ENCODE data around the gene NLGN1. TPM values are rescaled to one million over a fixed set of nuclear protein-coding genes. Genes with fewer than 3 reads are reported as not detected.
A peak's percentile ranks its signal among the peaks of the same experiment; 100 is the strongest.

NLGN1 gene
- total and polyA plus RNA-seq, 2 of the 8 experiments (the other 6 are each of a cell fraction or from before 2014, with no cell fraction given), result 7.8 to 14.8 TPM

DNA sequence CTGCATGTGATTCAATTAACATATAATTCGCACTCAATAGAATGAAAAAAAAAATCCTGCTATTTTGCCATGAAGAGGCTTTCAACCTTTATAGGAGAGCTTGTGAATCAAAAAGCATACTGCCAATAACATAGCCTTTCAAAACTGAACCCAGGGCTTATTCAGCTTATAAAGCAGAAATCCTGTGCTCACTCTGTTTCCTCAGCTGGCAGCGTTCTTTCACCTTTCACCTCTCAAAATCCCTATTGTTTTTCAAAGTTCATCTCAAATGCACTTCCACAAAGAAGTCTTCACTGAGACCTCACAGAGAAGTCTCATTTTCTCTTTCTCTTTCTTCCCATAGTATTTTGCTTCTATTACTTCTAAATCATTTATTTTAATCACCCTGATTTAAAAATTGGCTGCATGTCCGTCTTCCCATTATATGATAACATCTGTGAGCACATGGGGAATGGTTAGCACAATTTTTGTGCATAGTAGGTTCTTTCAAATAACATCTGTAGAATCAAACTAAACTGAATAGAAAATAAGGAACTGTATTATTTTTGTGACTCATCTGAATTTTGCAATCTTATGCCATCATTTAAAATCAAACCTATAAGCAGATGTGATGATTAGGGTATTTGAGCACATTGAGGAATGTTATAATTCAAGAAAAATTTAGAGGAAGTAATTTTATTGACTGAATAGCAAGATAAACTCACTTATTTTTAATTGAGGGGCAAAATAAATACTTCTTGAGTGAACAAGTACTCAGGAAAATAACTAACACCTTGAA is 373.4 kb downstream of the NLGN1 start:
- H4K91ac ChIP-seq (replicated peaks; ENCODE audit: insufficient read length, low read length), result no peak overlapping the region
- FAIRE-seq (peak; percentile 69), DNase-seq (ENCODE audit: low read depth in 1 of 2, low spot score in 2 of 2) (no peak)
- no peak overlapping the region for H4K8ac ChIP-seq (ENCODE audit: extremely low read depth, insufficient read depth, low read length)
- no peak overlapping the region for H3K18ac ChIP-seq (ENCODE audit: extremely low read depth, low read length)
- no peak overlapping the region for H2BK15ac ChIP-seq (ENCODE audit: low read length)
- no peaks in the 10 kb centered on the region for H3K36me3 ChIP-seq (ENCODE audit: control insufficient read depth in 2 of 4, insufficient read depth in 4 of 4, low read length in 3 of 4)
- no peaks in the 10 kb centered on the region for H3K27me3 ChIP-seq (replicated peaks in 1 of 4; ENCODE audit: control insufficient read depth in 3 of 4, extremely low read depth in 1 of 4, insufficient read depth in 3 of 4, low read length in 3 of 4)
- no peak overlapping the region for H2BK20ac ChIP-seq (ENCODE audit: low read length)
- no peak overlapping the region for H2AFZ ChIP-seq (ENCODE audit: low read length)
- H3K79me2 ChIP-seq (ENCODE audit: control insufficient read depth in 1 of 2, insufficient read depth in 2 of 2, low read length in 2 of 2), result no peaks in the 10 kb centered on the region
- H3K79me1 ChIP-seq (ENCODE audit: low read depth, low read length), result no peaks in the 10 kb centered on the region
- POLR2A ChIA-PET (ENCODE audit: partially characterized antibody), result no interaction called here
- H3K4me3 ChIP-seq (ENCODE audit: extremely low read depth in 1 of 4, insufficient read depth in 2 of 4, low read depth in 3 of 4, low read length in 4 of 4), result no peak overlapping the region
- H3K56ac ChIP-seq (replicated peaks; ENCODE audit: insufficient read length, low read depth, low read length), result no peak overlapping the region
- H4K20me1 ChIP-seq (replicated peaks in 1 of 2; ENCODE audit: control insufficient read depth in 1 of 2, insufficient read depth in 2 of 2, low read length in 2 of 2), result no peaks in the 10 kb centered on the region
- H3K23me2 ChIP-seq (ENCODE audit: low read depth, low read length), result no peaks in the 10 kb centered on the region
- no peak overlapping the region for H4K5ac ChIP-seq (ENCODE audit: insufficient read length, low read depth, low read length)
- no peak overlapping the region for H3K23ac ChIP-seq (ENCODE audit: insufficient read length)
- H3K14ac ChIP-seq (ENCODE audit: insufficient read length), result no peak overlapping the region
- H3K9me3 ChIP-seq (ENCODE audit: insufficient read depth in 2 of 2, low read depth in 1 of 2, low read length in 1 of 2), result no peaks in the 10 kb centered on the region
- no peak overlapping the region for H2BK5ac ChIP-seq (ENCODE audit: low read depth, low read length)
- no peak overlapping the region for H3K4ac ChIP-seq (replicated peaks; ENCODE audit: insufficient read length, low read depth, low read length)
- no peak overlapping the region for H2BK120ac ChIP-seq (replicated peaks; ENCODE audit: low read depth, low read length)
- WGBS, 2 experiments (ENCODE audit: extremely low coverage in 1 of 2, insufficient coverage in 1 of 2, insufficient read length in 1 of 2, insufficient replicate concordance in 2 of 2, low coverage in 1 of 2, low lambda C conversion rate in 2 of 2, missing lambda C conversion rate in 1 of 2), result 56% methylated on average over 3 of the region's 3 CpGs; no CpG with 5 or more reads in 1 of the 2 experiments
- no peak overlapping the region for H3K27ac ChIP-seq (ENCODE audit: low read depth, low read length)
- H3K4me2 ChIP-seq (ENCODE audit: insufficient read depth in 1 of 2, low read depth in 2 of 2, low read length in 2 of 2), result no peak overlapping the region
- no peak overlapping the region for H3K9ac ChIP-seq (replicated peaks in 1 of 4; ENCODE audit: extremely low read depth in 1 of 4, low read depth in 3 of 4, low read length in 3 of 4)
- CTCF ChIA-PET (ENCODE audit: partially characterized antibody), result interaction anchor here (0.6 kb wide), 1 partner anchor 394 kb away, joined by 4 read pairs; no protein-coding TSS in a partner anchor
- no peak overlapping the region for H2BK12ac ChIP-seq (ENCODE audit: low read depth, low read length)
- no peak overlapping the region for H2AK5ac ChIP-seq (ENCODE audit: low read depth, low read length)
- H3K4me1 ChIP-seq (replicated peaks in 1 of 4; ENCODE audit: control insufficient read depth in 3 of 4, insufficient read depth in 4 of 4, low read length in 3 of 4), result no peaks in the 10 kb centered on the region; a peak in 1 of 7 replicates
- TF ChIP-seq CTBP2 (IDR thresholded peaks at IDR 0.05; ENCODE audit: borderline replicate concordance, insufficient read depth, insufficient read length, low read length) (no peak), SP1 (IDR thresholded peaks at IDR 0.05; ENCODE audit: low read depth, low read length) (no peak), SUZ12 (IDR thresholded peaks at IDR 0.05; ENCODE audit: low read length) (no peak), HDAC6 (IDR thresholded peaks at IDR 0.05; ENCODE audit: low read depth, low read length) (no peak), TBP (IDR thresholded peaks at IDR 0.05; ENCODE audit: low read depth, low read length) (no peak), CBX5 (IDR thresholded peaks at IDR 0.05; ENCODE audit: low read depth, low read length) (no peak), CBX8 (IDR thresholded peaks at IDR 0.05; ENCODE audit: borderline replicate concordance, low read depth, low read length) (no peak)
